ENCODE data around the gene FAM177B.

GRCh38 chr1:222785529-222785928 lies 48.5 kb downstream of the FAM177B start:
- TF ChIP-seq OSR1 (CRISPR knock-in tag; IDR thresholded peaks at IDR 0.05) (no peak), RARB (CRISPR knock-in tag; IDR thresholded peaks at IDR 0.05) (no peak), SNAI2 (CRISPR knock-in tag; IDR thresholded peaks at IDR 0.05) (no peak), ARNTL (CRISPR knock-in tag; IDR thresholded peaks at IDR 0.05; ENCODE audit: borderline replicate concordance, low read depth) (no peak), ZFP30 (CRISPR knock-in tag; IDR thresholded peaks at IDR 0.05) (no peak), TCF4 (CRISPR knock-in tag; IDR thresholded peaks at IDR 0.05; ENCODE audit: borderline replicate concordance) (no peak), TOX (CRISPR knock-in tag; IDR thresholded peaks at IDR 0.05; ENCODE audit: borderline replicate concordance) (no peak), ZNF70 (CRISPR knock-in tag; IDR thresholded peaks at IDR 0.05) (no peak), ZNF565 (CRISPR knock-in tag; conservative IDR thresholded peaks at IDR 0.05; ENCODE audit: low read depth) (no peak)

Data from SK-N-SH treated with all-trans-retinoic acid at 6 μM for 48 hours (cell line).